Suppressor macrophage treated with lipopolysaccharide for 4 hours (primary cell): ENCODE results near the gene CDHR2.

ENCODE experiments used
- DNase-seq: peaks from one replicate; pipeline ENCODE4 v3.0.0-alpha.2; 2020

CDHR2 gene

DNA sequence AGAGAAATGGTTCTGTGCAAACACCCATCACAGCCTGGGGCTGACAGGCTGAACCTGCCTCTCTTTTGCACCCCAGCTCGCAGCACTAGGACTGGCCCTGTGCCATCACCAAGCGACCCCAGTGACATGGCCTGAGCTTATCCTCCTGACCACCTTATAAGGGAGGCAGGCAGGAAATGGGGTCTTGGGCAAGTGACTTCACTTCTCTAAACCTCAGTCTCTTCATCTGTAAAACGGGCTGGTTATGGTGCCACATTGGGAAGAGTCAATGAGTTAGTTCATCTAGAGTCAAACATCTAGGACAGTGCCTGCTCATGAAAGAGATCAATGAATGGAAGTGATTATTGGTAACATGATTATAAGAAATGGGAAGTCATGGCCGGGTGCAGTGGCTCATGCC is 75.0 kb downstream of the CDHR2 start:
- no peak for DNase-seq

- no peak for DNase-seq
Measured at GRCh38 chr5:176624938-176625337, 75.8 kb downstream of the CDHR2 start.

GRCh38 chr5:176625512-176625911 is 76.4 kb downstream of the CDHR2 start:
- no peak for DNase-seq

DNA sequence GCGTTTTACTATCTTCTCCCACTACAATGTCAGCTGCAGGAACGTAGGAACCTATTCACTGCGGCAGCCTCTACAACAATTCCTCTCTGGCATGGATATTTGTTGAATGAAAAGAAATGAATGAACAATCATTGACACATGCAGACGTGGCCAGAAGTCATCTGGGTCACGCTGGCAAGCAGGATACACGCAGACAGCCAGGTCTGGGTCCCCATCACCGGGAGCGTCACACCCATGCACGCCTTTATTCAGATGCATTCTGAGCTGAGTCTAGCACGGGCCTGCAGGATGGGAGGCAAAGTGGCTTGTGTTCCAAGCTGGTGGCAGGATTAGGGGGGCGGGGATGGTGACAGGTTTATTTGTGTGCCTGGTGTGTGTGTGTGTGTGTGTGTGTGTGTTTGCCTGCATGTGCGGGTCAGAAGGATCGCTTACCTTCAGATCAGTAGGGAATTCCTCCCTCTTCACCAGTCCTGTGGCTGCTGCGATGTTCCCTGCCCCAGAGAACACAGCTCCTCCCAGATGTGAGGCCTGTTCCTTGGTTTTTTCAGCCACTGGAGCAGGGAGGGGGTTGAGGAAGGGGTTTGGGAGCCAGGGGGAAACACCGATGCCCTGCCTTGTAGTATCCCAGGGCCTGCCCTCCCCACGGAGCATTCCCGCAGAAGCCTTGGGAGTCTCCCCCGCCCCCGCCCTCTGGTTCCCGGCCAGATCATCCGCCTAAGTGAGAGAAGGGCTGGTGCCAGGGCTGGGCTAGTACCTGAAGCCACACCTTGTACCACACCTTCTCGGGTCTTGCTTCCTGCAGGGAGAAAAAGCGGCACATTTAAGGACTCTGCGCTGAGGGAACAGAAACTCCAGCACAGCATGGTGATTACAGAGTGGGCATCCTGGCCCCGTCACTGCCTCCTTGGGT is 77.1 kb downstream of the CDHR2 start:
- no peak for DNase-seq

DNA sequence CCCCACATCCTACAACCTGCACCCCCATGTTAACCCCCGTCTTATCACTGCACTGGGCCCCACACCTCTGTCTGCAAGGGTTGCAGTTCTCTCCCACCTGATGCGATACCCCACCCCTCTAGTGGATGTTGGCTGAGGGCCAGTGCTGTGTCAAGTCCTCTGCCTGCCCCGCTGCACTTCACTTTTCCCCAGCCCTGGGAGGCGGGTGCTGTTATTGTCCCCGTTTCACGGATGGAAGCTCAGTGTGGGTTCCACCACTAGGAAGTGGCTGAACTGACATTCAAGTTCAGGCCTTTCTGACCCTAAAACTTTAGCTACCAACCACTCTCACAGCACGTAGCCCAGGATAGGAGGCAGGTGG is 77.7 kb downstream of the CDHR2 start:
- no peak for DNase-seq

DNA sequence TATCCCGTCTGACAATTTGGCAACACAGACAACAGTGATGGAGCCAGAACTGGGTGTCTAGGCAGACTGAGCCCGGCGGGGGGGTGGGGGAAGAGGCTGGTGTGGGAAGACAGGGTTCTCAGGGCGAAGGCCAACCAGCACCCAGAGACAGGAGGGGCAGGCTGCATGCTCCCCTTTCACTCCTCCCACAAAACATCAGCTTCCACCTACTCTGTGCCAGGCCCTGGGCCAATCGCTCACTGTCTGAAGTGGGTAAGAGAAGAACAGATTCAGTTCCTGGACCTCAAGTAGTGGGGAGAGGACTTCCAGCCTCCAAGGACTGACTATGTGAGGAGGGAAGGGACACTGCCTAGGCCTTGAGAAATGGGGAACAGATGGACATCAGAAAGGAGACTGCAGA is 78.4 kb downstream of the CDHR2 start:
- no peak for DNase-seq

GRCh38 chr5:176628406-176629228 is 79.5 kb downstream of the CDHR2 start:
- no peak for DNase-seq

DNA sequence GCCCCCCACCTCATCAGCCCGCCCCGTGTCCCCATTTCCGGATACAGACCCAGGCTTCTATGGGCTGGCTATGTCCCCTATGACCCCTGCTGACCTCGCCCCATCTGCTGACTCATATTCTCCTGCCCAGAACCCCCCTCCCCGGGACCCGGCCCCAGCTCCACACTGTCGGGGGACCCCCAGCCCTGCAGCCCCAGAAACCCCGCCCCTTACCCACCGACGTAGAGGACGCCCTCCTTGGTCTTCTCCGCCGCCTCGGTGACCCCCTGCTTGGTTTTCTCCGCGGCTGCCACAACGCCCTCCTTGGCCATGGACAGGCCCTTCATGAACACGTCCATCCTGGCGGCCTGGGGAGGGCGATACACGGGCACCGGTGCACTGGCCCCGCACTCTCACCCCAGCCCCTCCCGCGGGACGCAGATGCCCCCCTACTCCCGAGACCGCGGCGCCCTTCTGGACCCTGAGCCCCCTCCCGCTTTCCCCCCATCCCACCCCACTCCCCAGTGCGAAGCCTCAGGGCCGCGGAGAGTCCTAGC is 80.2 kb downstream of the CDHR2 start:
- DNase-seq, result no peak

DNA sequence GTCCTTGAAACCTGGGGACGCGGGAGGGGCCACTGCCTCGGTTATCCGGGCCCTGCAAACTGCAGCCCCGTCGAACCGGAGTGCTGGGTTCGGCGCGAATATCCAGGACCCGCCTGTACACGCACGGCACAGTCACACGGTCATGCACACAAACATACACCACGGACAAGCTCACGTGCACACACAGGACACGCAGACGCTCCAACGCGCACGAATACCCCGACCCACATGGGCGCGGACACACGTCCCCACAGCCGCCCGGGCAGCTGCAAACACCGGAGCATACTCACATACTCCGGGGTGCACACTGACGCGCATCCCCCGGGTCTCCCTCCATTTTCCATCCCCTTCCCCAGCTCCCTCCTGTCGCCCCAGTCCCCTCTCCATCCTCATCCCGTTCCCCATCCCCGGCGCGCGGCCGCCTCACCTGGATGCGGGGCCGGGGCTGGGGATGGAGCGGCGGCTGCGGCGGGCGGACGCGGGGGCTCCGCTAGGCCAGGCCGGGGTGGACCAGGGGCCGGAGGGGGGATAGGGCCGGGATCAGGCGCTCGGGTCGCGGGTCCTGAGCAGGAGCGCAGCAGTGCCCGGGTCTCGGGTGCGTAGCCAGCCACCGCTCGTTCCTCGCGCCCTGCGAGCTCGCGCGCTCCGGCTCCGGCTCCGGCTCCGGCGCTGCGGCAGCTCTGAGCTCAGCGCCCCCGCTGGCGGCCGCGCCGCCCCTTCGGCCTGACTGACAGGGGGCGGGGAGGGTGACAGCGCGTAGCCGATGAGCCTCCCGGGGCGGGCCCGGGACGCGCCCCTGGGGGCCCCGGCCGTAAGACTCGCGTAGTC is 80.9 kb downstream of the CDHR2 start, which contains the start of the genes EIF4E1B and SNCB:
EIF4E1B (plus strand) TSS at position 823 of the 828 bp plus-strand sequence. CDS start 12,113 bp downstream, outside the sequence.
SNCB (minus strand) TSS at position 682 of the 828 bp plus-strand sequence. CDS start 880 bp downstream, outside the sequence.
- peak; percentile 31 for DNase-seq

- DNase-seq, result no peak
Measured at GRCh38 chr5:176630681-176631222, 81.6 kb downstream of the CDHR2 start.

GRCh38 chr5:176631383-176632200 is 82.5 kb downstream of the CDHR2 start:
- DNase-seq, result no peak

GRCh38 chr5:176632745-176633144 is 83.6 kb downstream of the CDHR2 start:
- no peak for DNase-seq

- DNase-seq, result no peak
Measured at GRCh38 chr5:176633598-176633997, 84.5 kb downstream of the CDHR2 start.

DNA sequence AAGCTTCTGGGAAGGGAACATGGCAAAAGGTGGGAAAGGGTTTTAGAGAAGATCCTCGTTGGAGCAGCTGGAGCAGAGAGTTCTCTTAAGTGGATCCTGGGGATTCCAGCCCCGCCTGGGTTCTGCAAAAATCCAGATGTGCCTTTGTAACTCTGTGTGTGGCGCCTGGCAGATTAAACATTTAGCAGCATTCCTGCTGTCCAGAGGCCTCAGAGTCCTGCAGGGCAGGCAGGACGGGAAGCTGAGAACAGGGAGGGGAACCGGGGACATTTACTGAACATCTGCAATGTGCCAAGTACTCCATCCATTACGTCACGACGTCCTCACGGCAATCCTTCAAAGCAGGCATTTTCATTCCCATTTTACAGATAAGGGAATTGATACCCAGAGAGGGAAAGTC is 87.3 kb downstream of the CDHR2 start:
- DNase-seq, result no peak

GRCh38 chr5:176637556-176637955 is 88.4 kb downstream of the CDHR2 start:
- no peak for DNase-seq

DNA sequence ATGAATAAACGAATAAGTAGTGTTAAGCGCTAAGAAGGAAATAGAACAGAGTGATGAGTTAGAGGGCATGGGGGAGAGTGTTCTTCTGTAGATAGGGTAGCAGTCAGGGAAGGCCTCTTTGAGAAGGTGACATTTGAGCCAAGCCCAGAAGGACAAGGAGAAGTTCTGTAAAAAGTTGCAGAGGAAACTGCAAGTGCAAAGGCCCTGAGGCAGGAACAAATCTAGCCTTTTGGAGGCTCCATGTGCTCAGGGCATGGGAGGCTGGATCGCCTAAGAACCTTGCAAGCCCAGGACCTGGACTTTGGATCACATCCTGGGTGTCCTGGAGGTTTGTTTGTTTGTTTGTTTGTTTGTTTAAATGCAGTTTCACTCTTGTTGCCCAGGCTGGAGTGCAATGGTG is 89.3 kb downstream of the CDHR2 start:
- no peak for DNase-seq

DNA sequence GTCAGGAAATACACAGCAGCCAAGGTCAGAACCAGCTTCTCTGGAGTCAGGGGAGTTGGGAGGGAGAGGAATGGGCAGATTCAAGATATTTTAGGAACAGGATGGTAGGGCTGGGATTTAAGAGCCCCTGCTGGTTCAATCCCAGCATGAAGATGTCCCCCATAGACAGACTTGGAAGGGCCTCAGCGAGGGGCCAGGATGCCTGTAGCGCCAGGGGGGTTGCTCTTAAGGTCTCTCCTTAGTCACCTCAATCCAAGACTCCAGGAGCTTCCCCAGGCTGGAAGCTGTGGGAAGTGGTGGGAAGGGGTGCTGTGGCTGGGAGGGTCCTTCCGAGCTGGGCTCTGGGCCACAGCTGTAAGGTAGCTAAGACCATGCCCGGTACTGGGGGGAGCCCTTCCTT is 90.1 kb downstream of the CDHR2 start:
- DNase-seq, result no peak

GRCh38 chr5:176639981-176640380 is 90.8 kb downstream of the CDHR2 start:
- no peak for DNase-seq

DNA sequence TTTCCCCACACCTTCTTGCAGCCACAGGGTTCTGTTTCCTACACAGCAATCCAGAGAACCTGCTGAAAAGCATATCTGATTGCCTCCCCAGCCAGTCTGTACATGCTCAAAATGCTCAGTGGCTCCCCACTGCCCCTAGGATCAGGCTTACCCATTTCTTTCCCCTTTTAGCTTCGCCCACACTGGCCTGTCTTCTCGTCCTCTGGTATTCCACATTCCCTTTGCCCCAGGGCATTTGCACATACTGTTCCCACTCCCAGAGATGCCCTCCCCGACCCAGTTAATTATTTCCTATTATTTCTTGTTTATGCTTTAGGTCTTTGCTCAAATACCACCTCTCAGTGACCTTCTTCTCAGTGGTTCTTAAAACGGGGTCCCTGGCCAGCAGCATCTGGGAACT is 91.5 kb downstream of the CDHR2 start:
- DNase-seq, result no peak

DNA sequence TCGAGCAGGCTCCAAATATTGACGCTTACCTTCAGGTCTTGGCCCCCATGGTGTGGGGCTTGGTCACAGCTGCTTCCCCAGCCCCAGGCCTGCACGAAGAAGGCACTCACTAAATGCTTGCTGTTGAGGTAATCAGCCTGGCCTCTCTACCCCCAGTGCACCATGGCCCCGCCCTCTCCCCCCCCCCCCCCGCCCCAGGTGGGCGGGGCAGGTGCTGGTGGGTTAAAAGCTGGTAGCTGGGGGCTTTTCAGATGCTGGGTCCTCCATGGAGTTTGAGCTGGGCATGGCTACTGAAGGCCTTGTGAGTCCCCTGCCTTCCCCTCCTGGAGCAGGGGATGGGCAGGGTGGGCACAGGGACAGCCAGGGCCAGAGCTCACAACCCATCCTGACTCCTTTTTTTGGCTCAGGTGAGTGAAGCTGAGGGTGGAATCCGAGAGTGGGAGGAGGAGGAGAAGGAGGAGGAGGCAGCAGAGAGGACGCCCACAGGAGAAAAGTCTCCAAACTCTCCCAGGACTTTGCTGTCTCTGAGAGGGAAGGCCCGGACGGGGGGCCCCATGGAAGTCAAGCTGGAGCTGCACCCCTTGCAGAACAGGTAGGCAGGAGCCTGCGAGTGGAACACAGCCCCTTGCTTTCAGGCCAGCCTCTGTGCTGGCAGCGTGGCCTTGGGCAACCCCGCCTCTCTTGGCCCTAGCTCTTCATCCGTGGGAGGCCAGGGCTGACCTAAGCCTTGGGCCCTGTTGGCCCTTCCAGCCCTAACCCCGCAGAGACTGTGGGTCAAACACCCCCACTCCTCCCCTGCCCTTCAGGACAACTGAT is 93.7 kb downstream of the CDHR2 start:
- no peak for DNase-seq
